ENCODE results near the gene SHANK1. TPM values are rescaled to one million over a fixed set of nuclear protein-coding genes. Genes with fewer than 3 reads are reported as not detected.

The SHANK1 gene
- total and polyA plus RNA-seq, 2 of the 4 experiments (the other 2 are of a cell fraction): 6.1 to 6.7 TPM

GRCh38 chr19:50719119-50719435 lies 525 bp downstream of the SHANK1 start:
- peaks cover 18% of the 10 kb centered on the region for H3K9me1 ChIP-seq (ENCODE audit: insufficient read depth, low read length)
- no peak overlapping the region for H3K23ac ChIP-seq (ENCODE audit: low read depth, low read length)
- no peak overlapping the region for H3K9ac ChIP-seq (ENCODE audit: low read depth, low read length)
- H4K91ac ChIP-seq (ENCODE audit: insufficient read depth, low read depth, low read length): no peak overlapping the region
- BruUV-seq (replicated peaks): no TSS peak
- in situ Hi-C loops (cut with MboI; ENCODE audit: low sequenced_read_pairs) (no loop called here), intact Hi-C loops (cut with micrococcal nuclease) (no loop called here), dilution Hi-C loops (cut with HindIII; ENCODE audit: low sequenced_read_pairs, unreplicated experiment) (no loop called here)
- H3K79me1 ChIP-seq (ENCODE audit: low read depth in 1 of 2, low read length in 2 of 2): peaks cover 6 to 33% of the 10 kb centered on the region in 2 experiments
- H2BK5ac ChIP-seq (ENCODE audit: low read depth, low read length, poor library complexity, severe bottlenecking): no peak overlapping the region
- H3K9me3 ChIP-seq (ENCODE audit: control insufficient read depth, insufficient read depth, low read length): no peaks in the 10 kb centered on the region
- H2BK20ac ChIP-seq (ENCODE audit: low read depth, low read length): no peak overlapping the region
- WGBS, 2 experiments (ENCODE audit: extremely low coverage in 2 of 2, insufficient read length in 1 of 2): 0% methylated on average over 2 of the region's 30 CpGs; no CpG with 5 or more reads in 1 of the 2 experiments
- H3K27me3 ChIP-seq (ENCODE audit: control insufficient read depth, insufficient read depth, low read length): no peaks in the 10 kb centered on the region
- no peak overlapping the region for H4K5ac ChIP-seq (ENCODE audit: low read depth, low read length)
- no peak overlapping the region for H3K27ac ChIP-seq (ENCODE audit: insufficient read depth, low read length)
- H2AK9ac ChIP-seq (replicated peaks; ENCODE audit: low read depth, low read length, poor library complexity): no peak overlapping the region
- H3K14ac ChIP-seq (replicated peaks; ENCODE audit: low read depth, low read length): no peak overlapping the region
- no peak for ATAC-seq (ENCODE audit: low read depth)
- H2BK120ac ChIP-seq (ENCODE audit: low read depth, low read length): no peak overlapping the region
- no peak for TF ChIP-seq MAFK (IDR thresholded peaks at IDR 0.05; ENCODE audit: low read depth, low read length)
- TF ChIP-seq BHLHE40 (IDR thresholded peaks at IDR 0.05; ENCODE audit: low read depth, low read length): no peak
- no peak for TF ChIP-seq RAD21 (IDR thresholded peaks at IDR 0.05; ENCODE audit: low read length)
- no peak for TF ChIP-seq MAZ (IDR thresholded peaks at IDR 0.05; ENCODE audit: borderline replicate concordance, low read depth, low read length)
- TF ChIP-seq CTCF (conservative IDR thresholded peaks at IDR 0.05; ENCODE audit: low read depth, low read length): no peak
- TF ChIP-seq FOS (IDR thresholded peaks at IDR 0.05; ENCODE audit: low read depth, low read length): no peak
- no peak for TF ChIP-seq MXI1 (IDR thresholded peaks at IDR 0.05; ENCODE audit: borderline replicate concordance, low read depth, low read length)
- no peak for TF ChIP-seq USF2 (IDR thresholded peaks at IDR 0.05; ENCODE audit: low read depth, low read length)
- no peak for TF ChIP-seq RCOR1 (IDR thresholded peaks at IDR 0.05; ENCODE audit: insufficient replicate concordance, low read length)
- TF ChIP-seq POLR2A (IDR thresholded peaks at IDR 0.05; ENCODE audit: low read depth, low read length): no peak
- TF ChIP-seq NFE2L2 (IDR thresholded peaks at IDR 0.05; ENCODE audit: low read depth, low read length): no peak
- no peak for TF ChIP-seq RFX5 (IDR thresholded peaks at IDR 0.05; ENCODE audit: low read depth, low read length)
- TF ChIP-seq CEBPB (IDR thresholded peaks at IDR 0.05; ENCODE audit: low read depth, low read length): no peak
- TF ChIP-seq SMC3 (IDR thresholded peaks at IDR 0.05; ENCODE audit: low read depth, low read length): no peak
- no peak for TF ChIP-seq ELK1 (IDR thresholded peaks at IDR 0.05; ENCODE audit: borderline replicate concordance, low read depth, low read length)
- TF ChIP-seq CHD1 (IDR thresholded peaks at IDR 0.05; ENCODE audit: low read depth, low read length): no peak
- ChIA-PET CTCF (interaction anchor here (1.1 kb wide), 1 partner anchor 14 kb away, joined by 4 read pairs; no protein-coding TSS in a partner anchor), POLR2A (ENCODE audit: unreplicated experiment) (no interaction called here)
- H4K20me1 ChIP-seq (ENCODE audit: insufficient read depth, low read length): 0 out of 2 replicates have a peak, but pooled peaks cover 3% of the 10 kb centered on the region
- H2AK5ac ChIP-seq (ENCODE audit: low read depth, low read length): no peak overlapping the region
- no peak for DNase-seq
- no peak overlapping the region for H3K56ac ChIP-seq (ENCODE audit: extremely low read depth, insufficient read depth, low read length)
- peak overlapping the region; percentile 76 for H2AFZ ChIP-seq (replicated peaks; ENCODE audit: low read length, poor library complexity)
- no peaks in the 10 kb centered on the region for H3K36me3 ChIP-seq (ENCODE audit: control insufficient read depth, insufficient read depth, low read length)
- peak overlapping the region; percentile 74 for H3K4me2 ChIP-seq (ENCODE audit: low read depth, low read length)
- H3K18ac ChIP-seq (ENCODE audit: low read depth, low read length): no peak overlapping the region
- H3K4me3 ChIP-seq (ENCODE audit: insufficient read depth, low read depth, low read length): peak overlapping the region; percentile 54
- H2BK15ac ChIP-seq (ENCODE audit: low read depth, low read length): no peak overlapping the region
- peaks cover 16% of the 10 kb centered on the region for H3K4me1 ChIP-seq (ENCODE audit: control insufficient read depth, insufficient read depth, low read length)
- no peak overlapping the region for H3K4ac ChIP-seq (ENCODE audit: low read depth, low read length)
- no peak overlapping the region for H4K8ac ChIP-seq (ENCODE audit: low read depth in 2 of 2, low read length in 2 of 2)
